SK-N-SH (cell line): ENCODE results near the gene HECW1. TPM values are rescaled to one million over a fixed set of nuclear protein-coding genes. Genes with fewer than 3 reads are reported as not detected.

Source experiments
- CTCF ChIA-PET: fragments of 300-600, 350-600 bp; formaldehyde crosslinking; extraction: SDS; loops from one replicate; lab custom pipeline; 2021; lab: Yijun Ruan, JAX
- POLR2A ChIA-PET: fragments of 350-600 bp; sonication (Branson Sonifier 250); formaldehyde crosslinking; extraction: SDS; loops from one replicate; lab custom pipeline; 2020; ENCODE audit warnings: antibody characterized with exemption, inconsistent platforms; lab: Yijun Ruan, JAX
- DNase-seq: peaks from one replicate; pipeline ENCODE4 v3.0.0; 2012
- H2AFZ ChIP-seq: fragments of 200-600 bp; sonication (generic); 2 replicates; pipeline ENCODE4 v1.8.1; 2016; ENCODE audit warnings: antibody characterized with exemption, mild to moderate bottlenecking, low read depth
- H3F3A ChIP-seq: fragments of 200-600 bp; sonication (generic); replicated peaks from 2 replicates; pipeline ENCODE3; 2016; ENCODE audit warnings: antibody characterized with exemption, mild to moderate bottlenecking; ENCODE audit not compliant: insufficient read depth
- H3K27ac ChIP-seq, 2 experiments: fragments of 200-500 bp in 1 of 2; fragments of 200-600 bp in 1 of 2; sonication (Bioruptor generic) in 1 of 2; sonication (generic), shearing (Covaris generic) in 1 of 2; 2 replicates each; pipeline versions ENCODE4 v1.5.1 to v1.6.1; 2014 to 2016; ENCODE audit warnings: low read depth in 2 of 2, inconsistent platforms in 1 of 2, low read length in 1 of 2, mild to moderate bottlenecking in 1 of 2, mixed read lengths in 1 of 2
- H3K27me3 ChIP-seq: fragments of 200-600 bp; sonication (generic), shearing (Covaris generic); 2 replicates; pipeline ENCODE4 v1.6.1; 2016; ENCODE audit warnings: mixed run types; ENCODE audit not compliant: insufficient read depth
- H3K36me3 ChIP-seq, 2 experiments: fragments of 200-500 bp in 1 of 2; fragments of 200-600 bp in 1 of 2; sonication (Bioruptor generic) in 1 of 2; sonication (generic) in 1 of 2; replicated peaks in 1 of 2; 2 replicates each; pipeline versions ENCODE3 to v1.5.1; 2014 to 2016; ENCODE audit warnings: low read length in 1 of 2, mild to moderate bottlenecking in 1 of 2; ENCODE audit not compliant: insufficient read depth in 2 of 2, control insufficient read depth in 1 of 2
- H3K4me1 ChIP-seq, 2 experiments: fragments of 200-500 bp in 1 of 2; fragments of 200-600 bp in 1 of 2; sonication (Bioruptor generic) in 1 of 2; sonication (generic), shearing (Covaris generic) in 1 of 2; 2 replicates each; pipeline versions ENCODE4 v1.5.1 to v1.6.1; 2014 to 2016; ENCODE audit warnings: low read depth in 1 of 2, low read length in 1 of 2, mixed run types in 1 of 2; ENCODE audit not compliant: insufficient read depth in 2 of 2, control insufficient read depth in 1 of 2
- H3K4me2 ChIP-seq: fragments of 200-600 bp; sonication (generic), shearing (Covaris generic); 2 replicates; pipeline ENCODE4 v1.6.1; 2017; ENCODE audit warnings: mixed run types
- H3K4me3 ChIP-seq, 2 experiments: fragments of 200-500 bp in 1 of 2; fragments of 200-600 bp in 1 of 2; sonication (Bioruptor generic) in 1 of 2; sonication (generic), shearing (Covaris generic) in 1 of 2; 2 replicates each; pipeline versions ENCODE4 v1.5.1 to v1.8.1; 2014 to 2016; ENCODE audit warnings: low read depth in 2 of 2, inconsistent platforms in 1 of 2, low read length in 1 of 2, mild to moderate bottlenecking in 1 of 2, mixed read lengths in 1 of 2, moderate library complexity in 1 of 2
- H3K79me2 ChIP-seq: fragments of 200-600 bp; sonication (generic); 2 replicates; pipeline ENCODE4 v1.8.1; 2017; ENCODE audit warnings: mild to moderate bottlenecking; ENCODE audit not compliant: insufficient read depth
- H3K9ac ChIP-seq: fragments of 200-600 bp; sonication (generic); 2 replicates; pipeline ENCODE4 v1.6.1; 2017; ENCODE audit warnings: mixed run types
- H3K9me2 ChIP-seq: fragments of 200-600 bp; sonication (generic); 2 replicates; pipeline ENCODE4 v1.6.1; 2017; ENCODE audit warnings: mixed run types
- H3K9me3 ChIP-seq: fragments of 200-600 bp; sonication (generic); 2 replicates; pipeline ENCODE4 v1.6.1; 2017; ENCODE audit warnings: mixed run types, mild to moderate bottlenecking, moderate library complexity
- H4K20me1 ChIP-seq: fragments of 200-600 bp; sonication (generic); 2 replicates; pipeline ENCODE4 v1.6.1; 2017; ENCODE audit warnings: mild to moderate bottlenecking, mixed run types; ENCODE audit not compliant: insufficient read depth
- ELF1 ChIP-seq: IDR thresholded peaks from 2 replicates; pipeline ENCODE4 v1.4.0; 2012
- FOSL2 ChIP-seq: IDR thresholded peaks from 2 replicates; pipeline ENCODE4 v1.4.0; 2012; ENCODE audit warnings: low read depth, mild to moderate bottlenecking, moderate library complexity, borderline replicate concordance
- FOXJ3 ChIP-seq: sonication (generic); formaldehyde crosslinking; IDR thresholded peaks from 2 replicates; pipeline ENCODE4 v1.5.1; 2020; ENCODE audit warnings: mild to moderate bottlenecking, missing genetic modification reagents
- POLR2AphosphoS5 ChIP-seq: IDR thresholded peaks from 2 replicates; pipeline ENCODE4 v1.6.1; 2012; ENCODE audit warnings: low read depth, low read length
- RAD21 ChIP-seq: IDR thresholded peaks from 2 replicates; pipeline ENCODE4 v1.6.1; 2012; ENCODE audit warnings: mild to moderate bottlenecking, low read length
- REST ChIP-seq: IDR thresholded peaks from 2 replicates; pipeline ENCODE4 v1.6.1; 2012; ENCODE audit warnings: mild to moderate bottlenecking, low read depth, low read length, moderate library complexity
- RFX5 ChIP-seq: IDR thresholded peaks from 2 replicates; pipeline ENCODE4 v1.6.1; 2012; ENCODE audit warnings: mild to moderate bottlenecking, improper control_type of control experiment, low read length
- SMC3 ChIP-seq: IDR thresholded peaks from 2 replicates; pipeline ENCODE4 v1.6.1; 2012; ENCODE audit warnings: low read depth, low read length, improper control_type of control experiment
- TAF1 ChIP-seq: IDR thresholded peaks from 2 replicates; pipeline ENCODE4 v1.6.1; 2012; ENCODE audit warnings: low read depth, mild to moderate bottlenecking, low read length, moderate library complexity, borderline replicate concordance
- TEAD4 ChIP-seq: IDR thresholded peaks from 2 replicates; pipeline ENCODE4 v1.4.0; 2012; ENCODE audit warnings: mild to moderate bottlenecking, borderline replicate concordance; ENCODE audit not compliant: insufficient read depth
- USF1 ChIP-seq: IDR thresholded peaks from 2 replicates; pipeline ENCODE4 v1.4.0; 2012; ENCODE audit warnings: low read depth, borderline replicate concordance
- ZBTB33 ChIP-seq: IDR thresholded peaks from 2 replicates; pipeline ENCODE4 v1.4.0; 2012; ENCODE audit warnings: low read depth, borderline replicate concordance
- WGBS: methylation state at CpG from one replicate; pipeline ENCODE4 v1.1.6; 2017; ENCODE audit warnings: low lambda C conversion rate; 5-methylcytosine and 5-hydroxymethylcytosine counted together
- polyA plus RNA-seq, 3 experiments: library from polyadenylated mRNA; depleted of rRNA; stranded (reverse); fragments of >200 nt; gene quantifications; 2 replicates each; pipeline ENCODE4 v1.2.3, GENCODE V29; 2012

The HECW1 gene
- polyA plus RNA-seq, 1 of the 3 experiments (the other 2 are of a cell fraction): not detected

GRCh38 chr7:43135129-43135528 is 22.7 kb downstream of the HECW1 start:
- no peak overlapping the region for H2AFZ ChIP-seq
- H4K20me1 ChIP-seq: no peaks in the 10 kb centered on the region
- TF ChIP-seq TEAD4: no peak
- TF ChIP-seq FOSL2: no peak
- TF ChIP-seq POLR2AphosphoS5: no peak
- no peak for TF ChIP-seq USF1
- no peak for TF ChIP-seq RFX5
- TF ChIP-seq RAD21: no peak
- TF ChIP-seq ELF1: no peak
- TF ChIP-seq TAF1: no peak
- no peak for TF ChIP-seq REST
- no peak for TF ChIP-seq SMC3
- no peak for TF ChIP-seq ZBTB33
- no peak for TF ChIP-seq FOXJ3 (CRISPR knock-in tag)
- TF ChIP-seq, all 33 proteins: peak for 0
- Histone ChIP-seq H3K9me3 (no peaks in the 10 kb centered on the region), H3F3A (peaks cover 3% of the 10 kb centered on the region), H3K36me3 (no peaks in the 10 kb centered on the region), H3K79me2 (no peaks in the 10 kb centered on the region), H3K27ac (no peak overlapping the region), H3K4me3 (no peak overlapping the region), H3K4me2 (no peak overlapping the region), H3K9ac (no peak overlapping the region), H3K9me2 (no peaks in the 10 kb centered on the region), H3K4me1 (no peaks in the 10 kb centered on the region; a peak in 1 of 4 replicates), H3K27me3 (peaks cover 24% of the 10 kb centered on the region)
- POLR2A ChIA-PET: no interaction called here
- CTCF ChIA-PET: interaction anchor here (0.6 to 2.5 kb wide), 5 partner anchors 9 to 447 kb away, joined by 3 to 6 read pairs (median 4); partner anchors contain the start of gene STK17A
- DNase-seq: no peak
- WGBS: 0% methylated on average over 1 of the region's 1 CpG
